ENCODE data around the gene SEH1L.
"Not testable (repeated sequence)": the region's sequence is repeated elsewhere in the genome, so short reads cannot be mapped to it uniquely, and the experiment has no call there.

The SEH1L gene

GRCh38 chr18:12995424-12995823 lies 47.6 kb downstream of the SEH1L start:
- no peak for DNase-seq

GRCh38 chr18:12995952-12996477 lies 48.2 kb downstream of the SEH1L start:
- no peak for DNase-seq

GRCh38 chr18:12996661-12997292 lies 49.0 kb downstream of the SEH1L start:
- peak in 1 of 56 donors; percentile 11 for DNase-seq

- not testable (repeated sequence) for DNase-seq
Measured at GRCh38 chr18:12997330-12997729, 49.5 kb downstream of the SEH1L start.

GRCh38 chr18:12998332-12999060 lies 50.7 kb downstream of the SEH1L start:
- DNase-seq: no peak

DNA sequence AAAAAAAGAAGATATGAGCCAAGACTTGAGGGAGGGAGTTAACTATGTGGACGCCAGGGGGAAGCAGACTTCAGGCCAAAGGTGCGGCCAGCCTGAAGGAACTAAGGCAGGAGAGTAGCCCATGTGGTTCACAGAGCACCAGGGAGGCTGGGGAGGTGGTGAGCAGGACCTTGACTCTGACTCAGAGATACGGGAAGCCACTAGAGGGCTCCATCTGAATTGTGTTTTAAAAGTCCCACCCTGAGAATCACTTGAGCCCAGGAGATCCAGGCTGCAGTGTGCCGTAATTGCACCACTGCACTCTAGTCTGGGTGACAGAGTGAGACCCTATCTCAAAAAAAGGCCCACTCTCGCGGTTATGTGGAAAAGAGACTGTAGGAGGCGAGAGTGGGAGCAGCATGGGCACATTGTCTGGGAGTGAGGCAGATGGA lies 55.7 kb downstream of the SEH1L start:
- no peak for DNase-seq

DNA sequence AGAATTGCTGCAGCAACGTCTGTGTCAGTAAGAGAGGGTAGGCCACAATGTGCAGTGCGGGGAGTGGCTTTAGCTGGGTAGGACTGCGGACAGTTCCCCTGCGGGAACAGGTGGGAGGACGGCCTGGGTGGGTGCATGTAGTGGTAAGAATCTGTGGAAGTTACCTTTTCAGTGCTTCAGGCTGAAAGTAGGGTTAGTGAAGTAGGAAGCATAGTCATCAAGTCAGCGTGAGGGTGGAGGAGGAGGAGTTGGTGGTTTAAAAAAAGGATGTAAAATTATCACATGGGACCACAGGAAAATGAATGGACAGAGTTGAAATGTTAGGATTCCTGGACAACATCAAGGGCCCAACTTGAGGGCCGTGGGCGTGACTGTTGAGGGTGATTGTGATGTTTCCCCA lies 56.6 kb downstream of the SEH1L start:
- DNase-seq: no peak

DNA sequence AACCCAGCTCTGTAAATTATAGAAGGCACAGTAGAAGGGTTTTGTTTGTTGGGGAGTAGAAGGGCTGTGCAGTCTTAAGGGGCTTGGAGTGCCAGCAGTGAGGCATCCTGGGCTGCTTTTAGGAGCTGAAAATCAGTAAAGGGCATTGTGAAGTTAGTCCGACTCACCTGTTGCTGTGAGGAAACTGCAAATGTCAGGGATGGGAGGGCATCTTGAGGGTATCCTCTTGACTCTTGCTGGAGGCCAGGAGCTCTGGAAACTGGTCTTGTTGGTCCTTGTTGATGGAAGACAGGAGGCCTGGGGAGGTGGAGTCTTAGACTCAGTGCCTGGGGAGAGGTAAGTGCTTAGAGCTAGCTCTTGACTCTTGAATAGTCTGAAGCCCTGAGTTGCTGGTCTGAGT lies 57.5 kb downstream of the SEH1L start:
- no peak for DNase-seq

GRCh38 chr18:13006531-13007247 lies 58.9 kb downstream of the SEH1L start:
- DNase-seq: peak in 1 of 56 donors; percentile 5

DNA sequence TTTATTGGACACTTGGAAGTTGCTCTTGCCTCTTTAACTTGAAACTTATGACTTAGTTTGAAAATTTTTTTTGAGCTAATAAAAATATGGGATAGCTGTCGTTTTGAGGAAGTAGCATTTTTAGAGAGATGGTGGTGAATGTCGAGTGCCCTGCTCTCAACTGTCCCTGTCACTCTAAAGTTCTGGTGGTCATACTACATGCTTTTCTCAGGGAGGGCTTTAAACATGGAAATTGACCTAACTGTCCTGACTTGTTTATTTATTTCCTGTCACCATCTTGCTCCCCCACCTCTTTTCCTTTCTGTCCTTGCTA lies 59.4 kb downstream of the SEH1L start:
- no peak for DNase-seq

DNA sequence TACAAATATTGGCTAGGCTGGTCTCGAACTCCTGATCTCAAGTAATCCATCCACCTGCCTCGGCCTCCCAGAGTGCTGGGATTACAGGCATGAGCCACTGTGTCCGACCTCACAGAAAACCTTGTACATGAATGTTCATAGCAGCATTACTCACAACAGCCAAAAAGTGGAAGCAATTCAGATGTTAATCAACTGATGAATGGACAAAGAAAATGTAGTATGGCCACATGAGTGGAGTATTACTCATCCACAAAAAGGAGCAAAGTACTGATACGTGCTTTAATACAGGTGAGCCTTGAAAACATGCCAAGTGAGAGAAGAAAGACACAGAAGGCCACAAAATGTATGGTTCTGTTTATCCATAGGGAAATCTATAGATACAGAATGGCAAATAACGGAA lies 63.9 kb downstream of the SEH1L start:
- no peak for DNase-seq

- no peak for DNase-seq
Measured at GRCh38 chr18:13014232-13014631, 66.4 kb downstream of the SEH1L start.

- DNase-seq: no peak
Measured at GRCh38 chr18:13014818-13015217, 67.0 kb downstream of the SEH1L start.

GRCh38 chr18:13017247-13017875 lies 69.5 kb downstream of the SEH1L start:
- DNase-seq: no peak

- DNase-seq: no peak
Measured at GRCh38 chr18:13018374-13018773, 70.6 kb downstream of the SEH1L start.

- no peak for DNase-seq
Measured at GRCh38 chr18:13019301-13019700, 71.5 kb downstream of the SEH1L start.

DNA sequence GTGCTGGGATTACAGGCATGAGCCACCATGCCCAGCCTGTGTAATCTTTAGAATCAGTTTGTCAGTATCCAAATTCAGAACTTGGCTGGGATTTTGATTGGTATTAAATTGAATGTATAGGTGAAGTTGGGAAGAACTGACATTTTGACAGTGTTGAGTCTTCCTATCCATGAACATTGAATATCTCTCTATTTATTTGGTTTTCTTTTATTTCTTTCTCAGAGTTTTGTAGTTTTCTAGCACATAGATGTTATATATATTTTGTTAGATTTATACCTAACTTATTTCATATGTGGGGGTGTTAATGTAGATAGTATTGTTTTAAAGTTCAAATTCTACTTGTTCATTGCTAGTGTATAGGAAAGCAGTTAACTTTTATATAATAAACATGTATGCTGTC lies 74.8 kb downstream of the SEH1L start:
- DNase-seq: no peak

- DNase-seq: no peak
Measured at GRCh38 chr18:13025233-13025632, 77.4 kb downstream of the SEH1L start.

DNA sequence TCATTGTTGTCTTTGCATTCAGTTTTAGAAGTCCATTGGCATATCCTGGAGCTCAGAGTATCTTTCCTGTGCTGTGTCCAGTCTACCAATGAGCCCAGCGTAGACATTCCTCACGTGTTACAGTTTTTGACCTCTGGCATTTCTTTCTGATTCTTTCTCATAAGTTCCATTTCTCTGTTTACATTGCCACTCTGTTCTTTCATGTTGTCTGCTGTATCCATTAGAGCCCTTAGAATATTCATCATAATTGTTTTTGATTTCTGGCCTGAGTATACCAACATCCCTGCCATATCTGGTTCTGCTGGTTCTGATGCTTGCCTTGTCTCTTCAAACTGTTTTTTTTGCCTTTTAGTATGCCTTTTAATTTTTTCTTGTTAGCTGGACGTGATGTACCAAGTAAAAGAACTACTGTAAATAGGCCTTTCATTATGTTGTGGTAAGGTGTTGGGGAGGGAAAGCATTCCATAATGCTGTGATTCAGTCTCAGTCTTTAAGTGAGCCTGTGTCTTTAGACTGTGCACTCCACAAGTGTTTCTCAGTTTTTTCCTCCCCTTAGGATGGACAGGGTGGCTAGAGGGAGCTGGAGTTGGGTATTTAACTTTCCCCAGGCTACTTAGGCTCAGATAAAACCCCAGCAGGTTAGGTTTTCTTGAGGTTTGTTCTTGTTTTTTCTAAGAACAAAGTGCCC lies 78.9 kb downstream of the SEH1L start:
- DNase-seq: no peak

GRCh38 chr18:13028869-13029268 lies 81.1 kb downstream of the SEH1L start:
- no peak for DNase-seq

DNA sequence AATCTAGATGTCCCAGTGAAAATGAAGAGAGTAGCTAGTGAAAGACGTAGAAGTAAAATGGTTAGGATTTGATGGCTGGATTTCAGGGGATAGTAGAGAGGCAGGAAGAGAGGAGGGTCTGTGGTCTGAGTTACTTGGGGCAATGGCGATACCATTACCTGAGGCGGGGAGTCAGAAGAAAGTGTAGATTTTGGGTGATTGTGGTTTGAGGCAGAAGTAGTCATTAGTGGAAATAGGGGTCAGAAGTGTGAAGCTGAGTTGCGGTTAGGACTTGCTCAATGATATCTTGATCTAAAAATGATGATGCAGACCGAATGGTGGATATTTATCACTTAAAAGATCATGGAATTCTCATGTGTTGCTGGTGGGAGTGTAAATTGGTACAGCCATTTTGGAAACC lies 84.4 kb downstream of the SEH1L start:
- DNase-seq: no peak

Data from amygdala (tissue), 56 donors.